NCI-H1694 treated with DMSO at 0.1 percent for 48 hours (cell line): ENCODE measurements around the gene DLX1.
"Not testable (repeated sequence)": the region's sequence is repeated elsewhere in the genome, so short reads cannot be mapped to it uniquely, and the experiment has no call there.

Experiments used
- DNase-seq: peaks from one replicate; lab custom pipeline; 2025; lab: John Stamatoyannopoulos, UW

The DLX1 gene

GRCh38 chr2:172085460-172086159 lies at the start of gene DLX1:
Gene DLX1, plus strand, starts transcription at chr2:172085507. Its CDS starts 171 bp downstream, at chr2:172085678.
- DNase-seq: no peak

GRCh38 chr2:172038121-172038520 lies 47.2 kb upstream of the DLX1 start:
- no peak for DNase-seq

- DNase-seq: no peak
These were observed 46.7 kb upstream of the DLX1 start for GRCh38 chr2:172038604-172039003.

- DNase-seq: no peak
These were observed 46.1 kb upstream of the DLX1 start for GRCh38 chr2:172039011-172039704.

GRCh38 chr2:172040311-172040710 lies 45.0 kb upstream of the DLX1 start:
- DNase-seq: no peak

- no peak for DNase-seq
These were observed 39.1 kb upstream of the DLX1 start for GRCh38 chr2:172046080-172046678.

- no peak for DNase-seq
These were observed 38.3 kb upstream of the DLX1 start for GRCh38 chr2:172046866-172047565.

- no peak for DNase-seq
These were observed 37.5 kb upstream of the DLX1 start for GRCh38 chr2:172047566-172048507.

GRCh38 chr2:172048508-172049503 lies 36.5 kb upstream of the DLX1 start:
- no peak for DNase-seq

GRCh38 chr2:172049567-172050120 lies 35.7 kb upstream of the DLX1 start:
- no peak for DNase-seq

- no peak for DNase-seq
These were observed 34.7 kb upstream of the DLX1 start for GRCh38 chr2:172050479-172051125.

- DNase-seq: no peak
These were observed 33.0 kb upstream of the DLX1 start for GRCh38 chr2:172052000-172052983.

- no peak for DNase-seq
These were observed 31.8 kb upstream of the DLX1 start for GRCh38 chr2:172053486-172053885.

- no peak for DNase-seq
These were observed 29.0 kb upstream of the DLX1 start for GRCh38 chr2:172056293-172056692.

- DNase-seq: no peak
These were observed 26.6 kb upstream of the DLX1 start for GRCh38 chr2:172058660-172059059.

GRCh38 chr2:172060118-172060517 lies 25.2 kb upstream of the DLX1 start:
- DNase-seq: not testable (repeated sequence)

- DNase-seq: no peak
These were observed 22.8 kb upstream of the DLX1 start for GRCh38 chr2:172062402-172063004.

GRCh38 chr2:172063446-172063845 lies 21.9 kb upstream of the DLX1 start:
- no peak for DNase-seq
